Astrocyte of the cerebellum (primary cell): ENCODE results near the gene MYH7B.

ENCODE experiments used
- DNase-seq: peaks from one replicate; pipeline ENCODE4 v3.0.0-alpha.2; 2011; ENCODE audit warnings: low read depth
- H3K4me3 ChIP-seq: 2 replicates; pipeline ENCODE4 v1.5.1; 2011; ENCODE audit warnings: mild to moderate bottlenecking, low read depth, low read length, moderate library complexity
- CTCF ChIP-seq: IDR thresholded peaks from 2 replicates; pipeline ENCODE4 v1.5.1; 2012; ENCODE audit warnings: low read length, low read depth, moderate library complexity, mild to moderate bottlenecking; ENCODE audit errors: missing control alignments
- in situ Hi-C: cut with HindIII; loops from 2 replicates; pipeline ENCODE4 v1.10.0; 2017; ENCODE audit warnings: low sequenced_read_pairs

MYH7B gene

GRCh38 chr20:34989118-34989517 lies 33.5 kb downstream of the MYH7B start:
- in situ Hi-C loops = no loop called here
- no peak for TF ChIP-seq CTCF

GRCh38 chr20:34989670-34990069 lies 34.0 kb downstream of the MYH7B start:
- no peak for TF ChIP-seq CTCF
- in situ Hi-C loops = no loop called here
- DNase-seq = no peak
- H3K4me3 ChIP-seq = no peak overlapping the region

More at GRCh38 chr20:34989118-34989517, 33.5 kb downstream of the MYH7B start:
- no peak overlapping the region for H3K4me3 ChIP-seq
- DNase-seq = no peak

GRCh38 chr20:34990231-34990630 lies 34.6 kb downstream of the MYH7B start:
- no peak overlapping the region for H3K4me3 ChIP-seq
- no peak for TF ChIP-seq CTCF
- DNase-seq = no peak
- in situ Hi-C loops = no loop called here

- in situ Hi-C loops = no loop called here
- no peak for DNase-seq
- no peak for TF ChIP-seq CTCF
- no peak overlapping the region for H3K4me3 ChIP-seq
Observed at GRCh38 chr20:34990661-34991214, 35.1 kb downstream of the MYH7B start.

- no peak for DNase-seq
- no peak overlapping the region for H3K4me3 ChIP-seq
- TF ChIP-seq CTCF = no peak
- in situ Hi-C loops = no loop called here
Observed at GRCh38 chr20:34992751-34993417, 37.2 kb downstream of the MYH7B start.

- in situ Hi-C loops = no loop called here
Observed at GRCh38 chr20:34993941-34994508, 38.4 kb downstream of the MYH7B start.

More at GRCh38 chr20:34993941-34994508, 38.4 kb downstream of the MYH7B start:
- H3K4me3 ChIP-seq = no peak overlapping the region
- DNase-seq = no peak
- TF ChIP-seq CTCF = no peak
